SU-DHL-6 (cell line): ENCODE measurements around the gene CFAP410.

Experiments
- EZH2phosphoT487 ChIP-seq: fragments of 200-600 bp; sonication (generic), shearing (Covaris generic); conservative IDR thresholded peaks from 2 replicates; pipeline ENCODE4 v1.6.1; 2018; ENCODE audit warnings: mild to moderate bottlenecking, antibody characterized with exemption, low read length, moderate library complexity, mixed read lengths
- TF ChIP-seq, protein P1 (sequence below): fragments of 200-600 bp; sonication (generic); IDR thresholded peaks from one replicate; pipeline ENCODE4 v1.5.1; 2017; ENCODE audit warnings: antibody characterized with exemption, mild to moderate bottlenecking, low read length, moderate library complexity; ENCODE audit not compliant: insufficient read depth, poor library complexity, severe bottlenecking

GRCh38 chr21:44365251-44365966 is 26.2 kb upstream of the CFAP410 start:
- TF ChIP-seq, protein P1, sequence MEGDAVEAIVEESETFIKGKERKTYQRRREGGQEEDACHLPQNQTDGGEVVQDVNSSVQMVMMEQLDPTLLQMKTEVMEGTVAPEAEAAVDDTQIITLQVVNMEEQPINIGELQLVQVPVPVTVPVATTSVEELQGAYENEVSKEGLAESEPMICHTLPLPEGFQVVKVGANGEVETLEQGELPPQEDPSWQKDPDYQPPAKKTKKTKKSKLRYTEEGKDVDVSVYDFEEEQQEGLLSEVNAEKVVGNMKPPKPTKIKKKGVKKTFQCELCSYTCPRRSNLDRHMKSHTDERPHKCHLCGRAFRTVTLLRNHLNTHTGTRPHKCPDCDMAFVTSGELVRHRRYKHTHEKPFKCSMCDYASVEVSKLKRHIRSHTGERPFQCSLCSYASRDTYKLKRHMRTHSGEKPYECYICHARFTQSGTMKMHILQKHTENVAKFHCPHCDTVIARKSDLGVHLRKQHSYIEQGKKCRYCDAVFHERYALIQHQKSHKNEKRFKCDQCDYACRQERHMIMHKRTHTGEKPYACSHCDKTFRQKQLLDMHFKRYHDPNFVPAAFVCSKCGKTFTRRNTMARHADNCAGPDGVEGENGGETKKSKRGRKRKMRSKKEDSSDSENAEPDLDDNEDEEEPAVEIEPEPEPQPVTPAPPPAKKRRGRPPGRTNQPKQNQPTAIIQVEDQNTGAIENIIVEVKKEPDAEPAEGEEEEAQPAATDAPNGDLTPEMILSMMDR: no peak
- TF ChIP-seq EZH2phosphoT487: no peak
